Right cardiac atrium (tissue), 5 donors: ENCODE results near the gene DYNC1I2. TPM values are rescaled to one million over a fixed set of nuclear protein-coding genes. Genes with fewer than 3 reads are reported as not detected.

Experiments
- ATAC-seq, 2 donors: fragments of 200-7000 bp; cut with Tn5 transposase; one replicate each; pipeline versions ENCODE4 v1.8.0 to v1.9.1; 2020; ENCODE audit warnings: moderate library complexity in 2 of 2, mild to moderate bottlenecking in 1 of 2
- DNase-seq, 3 donors: peaks; one replicate each; pipeline ENCODE4 v3.0.0-alpha.2; 2020
- H3K27ac ChIP-seq: one replicate; pipeline ENCODE4 v1.5.1; 2013; ENCODE audit warnings: mild to moderate bottlenecking, low read length, control low read depth, moderate library complexity
- H3K27me3 ChIP-seq: one replicate; pipeline ENCODE4 v1.6.1; 2013; ENCODE audit not compliant: control insufficient read depth, insufficient read depth
- H3K4me1 ChIP-seq: one replicate; pipeline ENCODE4 v1.6.1; 2013; ENCODE audit warnings: low read length; ENCODE audit not compliant: control insufficient read depth, insufficient read depth
- H3K4me3 ChIP-seq: one replicate; pipeline ENCODE4 v1.5.1; 2013; ENCODE audit warnings: low read length, control low read depth
- H3K9me3 ChIP-seq: one replicate; pipeline ENCODE4 v1.6.1; 2013; ENCODE audit warnings: low read length; ENCODE audit not compliant: control insufficient read depth
- WGBS: extraction: QIAGEN DNeasy Blood & Tissue Kit; methylation state at CpG from one replicate; pipeline ENCODE4 v1.1.7; 2013; 5-methylcytosine and 5-hydroxymethylcytosine counted together
- intact Hi-C, 4 donors: fragments of 100-400 bp; cut with DNase I; formaldehyde crosslinking; loops; one replicate each; pipeline versions ENCODE4 v1.11.0 to v1.14.0; 2022 to 2023
- polyA plus RNA-seq: library from polyadenylated mRNA; stranded (reverse); fragments of 200-250 nt; gene quantifications from one replicate; pipeline ENCODE4 v1.2.3, GENCODE V29; 2013
- total RNA-seq, 4 donors: library from RNA; stranded (reverse); fragmentation: NEBNext Ultra II Directional; extraction: Animal tissue kit (Norgen Biotek cat#: 25700); gene quantifications; one replicate each; pipeline ENCODE4 v1.2.1, GENCODE V29; 2021
- donor health status: healthy with polysubstance abuse.
- donor health status: DM: no; HTN: yes; CAD: no.
- donor health status: DM: no; HTN: no; CAD: no.
- donor health status: DM: no; HTN: yes; CAD: no; lungs with severe emphysema.
- donor health status: DM: yes; HTN: yes; CAD: no.

The DYNC1I2 gene
- total and polyA plus RNA-seq, 5 donors, result 58.8 to 66.3 (median 61.6) TPM

GRCh38 chr2:171778515-171778914 lies 91.2 kb downstream of the DYNC1I2 start:
- Histone ChIP-seq H3K27ac (no peak overlapping the region), H3K4me3 (no peak overlapping the region), H3K4me1 (no peaks in the 10 kb centered on the region), H3K27me3 (no peaks in the 10 kb centered on the region), H3K9me3 (no peaks in the 10 kb centered on the region)
- ATAC-seq (no peak), DNase-seq (no peak)
- intact Hi-C loops, result no loop called here
- 96% methylated on average over 3 of the region's 3 CpGs for WGBS

GRCh38 chr2:171785450-171785849 lies 98.2 kb downstream of the DYNC1I2 start:
- Histone ChIP-seq H3K4me3 (no peak overlapping the region), H3K4me1 (no peaks in the 10 kb centered on the region), H3K27me3 (no peaks in the 10 kb centered on the region), H3K27ac (no peak overlapping the region), H3K9me3 (no peaks in the 10 kb centered on the region)
- intact Hi-C loops, result no loop called here
- 97% methylated on average over 3 of the region's 3 CpGs for WGBS
- ATAC-seq (no peak), DNase-seq (no peak)

GRCh38 chr2:171787333-171788072 lies 100.2 kb downstream of the DYNC1I2 start:
- Histone ChIP-seq H3K27me3 (no peaks in the 10 kb centered on the region), H3K4me3 (no peak overlapping the region), H3K27ac (no peak overlapping the region), H3K9me3 (no peaks in the 10 kb centered on the region), H3K4me1 (no peaks in the 10 kb centered on the region)
- intact Hi-C loops, result no loop called here
- WGBS, result 80% methylated on average over 11 of the region's 11 CpGs
- DNase-seq (no peak), ATAC-seq (peak in 1 of 2 donors; percentile 22)

GRCh38 chr2:171788316-171788993 lies 101.2 kb downstream of the DYNC1I2 start:
- Histone ChIP-seq H3K9me3 (no peaks in the 10 kb centered on the region), H3K4me3 (no peak overlapping the region), H3K4me1 (no peaks in the 10 kb centered on the region), H3K27me3 (no peaks in the 10 kb centered on the region), H3K27ac (no peak overlapping the region)
- 75% methylated on average over 7 of the region's 7 CpGs for WGBS
- ATAC-seq (no peak), DNase-seq (no peak)
- intact Hi-C loops, result no loop called here

GRCh38 chr2:171789956-171790355 lies 102.7 kb downstream of the DYNC1I2 start:
- ATAC-seq (no peak), DNase-seq (no peak)
- Histone ChIP-seq H3K4me1 (no peaks in the 10 kb centered on the region), H3K9me3 (no peaks in the 10 kb centered on the region), H3K27ac (no peak overlapping the region), H3K27me3 (no peaks in the 10 kb centered on the region), H3K4me3 (no peak overlapping the region)
- intact Hi-C loops, result no loop called here
- WGBS, result 76% methylated on average over 6 of the region's 6 CpGs

GRCh38 chr2:171791361-171791760 lies 104.1 kb downstream of the DYNC1I2 start:
- DNase-seq (no peak), ATAC-seq (no peak)
- H3K27ac ChIP-seq, result no peak overlapping the region
- no peaks in the 10 kb centered on the region for H3K9me3 ChIP-seq
- no peaks in the 10 kb centered on the region for H3K4me1 ChIP-seq
- no peak overlapping the region for H3K4me3 ChIP-seq
- intact Hi-C loops, result no loop called here
- 68% methylated on average over 4 of the region's 4 CpGs for WGBS
- H3K27me3 ChIP-seq, result no peaks in the 10 kb centered on the region

- Histone ChIP-seq H3K4me3 (no peak overlapping the region), H3K27me3 (no peaks in the 10 kb centered on the region), H3K27ac (no peak overlapping the region), H3K9me3 (no peaks in the 10 kb centered on the region), H3K4me1 (no peaks in the 10 kb centered on the region)
- no peak for DNase-seq
- no peak for ATAC-seq
- WGBS, result 96% methylated on average over 3 of the region's 3 CpGs
- intact Hi-C loops, result no loop called here
Measured at GRCh38 chr2:171792157-171792556, 104.9 kb downstream of the DYNC1I2 start.

- ATAC-seq (no peak), DNase-seq (no peak)
- Histone ChIP-seq H3K9me3 (no peaks in the 10 kb centered on the region), H3K4me1 (no peaks in the 10 kb centered on the region), H3K4me3 (no peak overlapping the region), H3K27ac (no peak overlapping the region), H3K27me3 (no peaks in the 10 kb centered on the region)
- intact Hi-C loops, result no loop called here
- 68% methylated on average over 4 of the region's 4 CpGs for WGBS
Measured at GRCh38 chr2:171792886-171793580, 105.8 kb downstream of the DYNC1I2 start.

- Histone ChIP-seq H3K27me3 (no peaks in the 10 kb centered on the region), H3K4me1 (no peaks in the 10 kb centered on the region), H3K4me3 (no peak overlapping the region), H3K27ac (no peak overlapping the region), H3K9me3 (no peaks in the 10 kb centered on the region)
- intact Hi-C loops, result no loop called here
- ATAC-seq (no peak), DNase-seq (no peak)
- WGBS, result 67% methylated on average over 6 of the region's 6 CpGs
Measured at GRCh38 chr2:171793691-171794678, 106.7 kb downstream of the DYNC1I2 start.

GRCh38 chr2:171794918-171795317 lies 107.6 kb downstream of the DYNC1I2 start:
- WGBS, result 47% methylated on average over 4 of the region's 4 CpGs

More at GRCh38 chr2:171794918-171795317, 107.6 kb downstream of the DYNC1I2 start:
- Histone ChIP-seq H3K27me3 (no peaks in the 10 kb centered on the region), H3K4me1 (no peaks in the 10 kb centered on the region), H3K27ac (no peak overlapping the region), H3K9me3 (no peaks in the 10 kb centered on the region), H3K4me3 (no peak overlapping the region)
- ATAC-seq (no peak), DNase-seq (no peak)
- intact Hi-C loops, result no loop called here
